Thymus (tissue), 11 donors: ENCODE data around the gene RFX2. TPM values are rescaled to one million over a fixed set of nuclear protein-coding genes. Genes with fewer than 3 reads are reported as not detected.
A peak's percentile ranks its signal among the peaks of the same experiment; 100 is the strongest.

Experiments
- DNase-seq, 9 donors: peaks; one replicate each; pipeline ENCODE4 v3.0.0-alpha.2; 2013; ENCODE audit warnings: low spot score in 9 of 9, low read depth in 6 of 9, missing footprints in 1 of 9
- H3K27ac ChIP-seq, 2 donors: one replicate each; pipeline ENCODE4 v1.5.1; 2013; ENCODE audit warnings: control low read depth in 1 of 2, low read depth in 1 of 2, low read length in 1 of 2, mild to moderate bottlenecking in 1 of 2, moderate library complexity in 1 of 2
- H3K27me3 ChIP-seq, 2 donors: one replicate each; pipeline ENCODE4 v1.5.1; 2013; ENCODE audit warnings: low read length in 1 of 2; ENCODE audit not compliant: control insufficient read depth in 2 of 2, insufficient read depth in 1 of 2
- H3K36me3 ChIP-seq, 2 donors: one replicate each; pipeline ENCODE4 v1.5.1; 2013; ENCODE audit warnings: low read length in 1 of 2, mild to moderate bottlenecking in 1 of 2, moderate library complexity in 1 of 2; ENCODE audit not compliant: control insufficient read depth in 2 of 2, insufficient read depth in 2 of 2
- H3K4me1 ChIP-seq, 2 donors: one replicate each; pipeline ENCODE4 v1.5.1; 2013; ENCODE audit warnings: low read length in 2 of 2; ENCODE audit not compliant: control insufficient read depth in 2 of 2, insufficient read depth in 2 of 2
- H3K4me3 ChIP-seq, 2 donors: one replicate each; pipeline ENCODE4 v1.5.1; 2013; ENCODE audit warnings: low read length in 2 of 2, control low read depth in 1 of 2, mild to moderate bottlenecking in 1 of 2
- H3K9me3 ChIP-seq, 2 donors: one replicate each; pipeline ENCODE4 v1.5.1; 2013; ENCODE audit warnings: low read length in 1 of 2, mild to moderate bottlenecking in 1 of 2; ENCODE audit not compliant: control insufficient read depth in 2 of 2, insufficient read depth in 1 of 2
- WGBS: extraction: QIAGEN DNeasy Blood & Tissue Kit; methylation state at CpG from one replicate; pipeline ENCODE4 v1.1.7; 2013; 5-methylcytosine and 5-hydroxymethylcytosine counted together
- polyA plus RNA-seq: library from polyadenylated mRNA; stranded (reverse); fragments of 200-250 nt; gene quantifications from one replicate; pipeline ENCODE4 v1.2.3, GENCODE V29; 2013
- total RNA-seq: library from RNA; stranded (reverse); fragments of 120-200 nt; gene quantifications from one replicate; pipeline ENCODE4 v1.2.4, GENCODE V29; 2013
- donor health status: healthy.

Gene RFX2
- total and polyA plus RNA-seq, 2 donors, result 3.4 to 4.6 TPM

DNA sequence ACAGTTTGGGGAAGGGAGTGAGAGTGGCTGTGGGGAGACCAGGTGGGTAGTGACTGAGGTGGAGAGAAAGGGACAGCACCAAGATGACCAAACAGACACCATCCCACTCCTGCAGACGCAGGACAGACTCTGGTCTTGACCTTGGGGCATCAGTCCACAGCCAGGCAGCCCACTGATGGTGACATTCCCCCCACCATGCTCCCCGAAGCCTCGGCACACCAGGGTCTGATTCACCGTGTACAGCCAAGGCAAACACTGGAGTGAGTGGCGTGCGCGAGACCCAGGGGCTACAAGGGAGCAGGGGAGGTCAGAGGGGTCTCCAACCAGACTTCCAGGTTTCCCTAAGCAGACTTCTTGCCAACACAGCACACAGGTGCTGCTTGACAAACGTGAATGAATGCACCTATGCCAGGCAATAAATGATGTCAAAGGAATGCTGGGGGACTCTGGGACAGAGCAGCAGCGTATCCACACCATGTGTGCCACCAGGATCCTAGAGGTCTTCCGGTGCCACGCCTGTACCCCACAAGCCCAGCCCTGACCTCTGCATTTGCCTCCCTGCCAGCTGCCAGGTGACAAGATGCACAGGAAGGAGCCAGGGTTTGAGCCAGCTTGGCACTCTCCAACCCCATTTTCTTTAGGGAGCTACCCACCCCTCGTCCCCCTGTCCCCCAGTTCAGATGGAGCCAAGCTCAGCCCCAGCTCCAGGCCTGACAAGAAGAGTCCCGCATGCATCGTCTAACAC lies 150.9 kb downstream of the RFX2 start:
- Histone ChIP-seq H3K36me3 (peaks cover 15 to 17% of the 10 kb centered on the region in 2 donors), H3K4me1 (peaks cover 57 to 86% of the 10 kb centered on the region in 2 donors), H3K27me3 (no peaks in the 10 kb centered on the region), H3K27ac (no peak overlapping the region), H3K4me3 (no peak overlapping the region), H3K9me3 (peaks cover 0 to 4% of the 10 kb centered on the region in 2 donors)
- 98% methylated on average over 14 of the region's 14 CpGs for WGBS
- DNase-seq, result no peak

DNA sequence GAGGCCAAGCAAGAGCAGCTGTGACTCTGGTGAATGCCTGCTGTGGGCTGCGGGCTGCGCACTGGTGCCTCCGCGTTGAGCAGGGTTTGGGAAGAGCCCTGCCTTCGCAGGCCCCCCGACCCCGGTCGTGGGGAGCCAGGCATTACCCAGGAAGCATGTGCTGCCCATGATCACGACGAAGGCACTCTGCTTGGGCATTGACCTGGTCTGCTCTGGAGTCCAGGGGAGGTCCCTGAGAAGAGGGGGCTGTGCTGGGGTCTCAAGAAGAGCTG lies 151.5 kb downstream of the RFX2 start:
- Histone ChIP-seq H3K27me3 (no peaks in the 10 kb centered on the region), H3K4me1 (peaks cover 58 to 86% of the 10 kb centered on the region in 2 donors), H3K36me3 (peaks cover 12 to 15% of the 10 kb centered on the region in 2 donors), H3K4me3 (no peak overlapping the region), H3K9me3 (no peaks in the 10 kb centered on the region), H3K27ac (peak overlapping the region in 1 of 2 donors; percentile 67)
- WGBS, result 96% methylated on average over 10 of the region's 10 CpGs
- no peak for DNase-seq

DNA sequence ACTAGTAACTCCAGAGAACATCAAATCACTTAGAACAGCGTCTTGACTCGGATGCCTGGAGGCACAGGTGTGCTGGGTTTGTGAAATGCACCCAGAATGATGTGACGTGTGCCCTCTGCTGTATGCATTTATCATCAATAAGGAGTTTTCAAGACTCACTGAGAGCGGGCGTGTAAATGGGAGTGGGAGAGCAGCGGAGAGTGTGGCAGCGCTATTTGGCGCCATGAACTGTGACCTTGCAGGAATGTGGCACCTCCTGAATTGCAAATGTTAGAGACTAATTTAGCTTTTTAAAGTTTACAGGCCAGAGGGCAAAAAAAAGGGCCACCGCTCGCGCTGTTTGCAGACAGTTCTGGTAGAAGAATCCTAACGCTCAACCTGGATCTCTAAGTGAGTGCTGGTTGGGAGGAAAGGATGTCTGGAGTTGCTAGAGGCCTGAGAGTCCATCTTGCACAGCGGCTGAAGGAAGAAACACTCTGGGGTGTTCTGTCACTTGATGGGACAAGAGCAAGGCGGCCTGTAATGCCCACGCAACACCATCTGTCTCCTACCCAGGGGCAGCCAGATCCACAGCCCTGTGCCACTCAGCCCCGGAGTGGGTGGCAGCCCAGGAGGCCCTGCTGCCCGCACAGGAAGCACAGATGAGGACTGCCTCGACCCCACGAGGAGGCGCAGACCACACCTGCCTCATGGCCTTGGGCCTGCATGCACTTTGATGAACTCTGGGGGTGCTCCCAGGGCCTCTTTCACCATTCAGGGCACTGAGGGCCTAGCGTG lies 152.0 kb downstream of the RFX2 start:
- Histone ChIP-seq H3K27me3 (no peaks in the 10 kb centered on the region), H3K36me3 (peaks cover 12 to 15% of the 10 kb centered on the region in 2 donors), H3K4me3 (no peak overlapping the region), H3K27ac (peak overlapping the region in 1 of 2 donors; percentile 67), H3K4me1 (peaks cover 57 to 86% of the 10 kb centered on the region in 2 donors), H3K9me3 (no peaks in the 10 kb centered on the region)
- peak in 1 of 9 donors; percentile 54 for DNase-seq
- WGBS, result 83% methylated on average over 21 of the region's 21 CpGs

DNA sequence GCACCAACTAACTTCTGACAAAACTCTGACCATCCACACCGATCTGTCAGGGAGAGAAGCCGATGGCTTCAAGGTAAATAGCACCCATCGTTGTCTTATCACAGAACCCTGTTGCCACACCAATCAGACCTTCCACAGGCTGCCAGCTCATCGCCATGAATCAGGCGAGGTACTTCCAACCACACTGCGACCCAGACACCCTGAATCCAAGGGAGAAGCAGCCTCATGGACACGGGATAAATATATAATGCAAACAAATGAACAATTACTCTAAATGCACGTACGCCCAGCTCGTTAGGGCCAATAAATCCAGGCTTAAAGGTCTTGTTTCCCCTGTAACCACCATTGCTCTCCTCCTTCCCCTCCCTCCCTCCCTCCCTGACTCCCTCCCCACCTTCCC lies 153.1 kb downstream of the RFX2 start:
- Histone ChIP-seq H3K27ac (no peak overlapping the region), H3K27me3 (no peaks in the 10 kb centered on the region), H3K4me3 (no peak overlapping the region), H3K36me3 (peaks cover 12 to 15% of the 10 kb centered on the region in 2 donors), H3K4me1 (peaks cover 58 to 86% of the 10 kb centered on the region in 2 donors), H3K9me3 (no peaks in the 10 kb centered on the region)
- DNase-seq, result no peak
- WGBS, result 95% methylated on average over 10 of the region's 10 CpGs

DNA sequence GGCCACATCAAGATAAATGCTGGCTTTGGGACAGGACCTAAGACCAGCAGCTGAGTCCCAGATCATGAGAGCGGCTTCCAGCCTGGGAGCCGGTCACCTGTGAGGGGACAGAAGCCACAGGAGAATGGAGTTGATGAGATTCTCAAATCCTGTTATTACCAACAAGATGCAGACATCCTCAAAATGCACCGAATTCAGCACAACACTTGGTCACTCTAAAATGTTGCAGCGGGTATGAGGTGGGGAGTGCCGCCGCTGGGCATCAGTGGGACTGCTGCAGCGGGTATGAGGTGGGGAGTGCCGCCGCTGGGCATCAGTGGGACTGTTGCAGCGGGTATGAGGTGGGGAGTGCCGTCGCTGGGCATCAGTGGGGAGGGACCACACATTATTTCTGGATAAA lies 153.6 kb downstream of the RFX2 start:
- 97% methylated on average over 12 of the region's 12 CpGs for WGBS
- Histone ChIP-seq H3K9me3 (no peaks in the 10 kb centered on the region), H3K36me3 (peaks cover 12 to 17% of the 10 kb centered on the region in 2 donors), H3K27me3 (no peaks in the 10 kb centered on the region), H3K27ac (no peak overlapping the region), H3K4me1 (peaks cover 59 to 86% of the 10 kb centered on the region in 2 donors), H3K4me3 (no peak overlapping the region)
- DNase-seq, result no peak

DNA sequence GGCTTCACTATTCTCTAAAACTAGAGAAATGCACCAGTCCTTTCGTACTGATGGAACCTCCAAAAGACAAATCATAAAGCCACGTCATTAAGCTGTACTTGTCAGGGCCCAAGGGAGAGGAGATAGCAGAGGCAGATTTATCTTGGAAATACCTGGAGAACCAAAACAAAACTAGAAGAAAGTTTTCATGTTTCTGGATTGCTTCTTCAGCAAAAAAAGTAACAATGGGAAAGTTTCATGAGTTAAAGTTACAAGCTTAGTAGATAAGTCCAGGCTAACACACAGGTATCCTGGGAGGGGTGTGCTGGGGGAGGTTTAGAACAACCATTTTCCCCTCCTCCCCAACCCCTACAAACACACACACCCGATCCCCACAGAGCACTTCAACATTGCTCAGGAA lies 154.0 kb downstream of the RFX2 start:
- DNase-seq, result no peak
- Histone ChIP-seq H3K9me3 (no peaks in the 10 kb centered on the region), H3K27me3 (no peaks in the 10 kb centered on the region), H3K36me3 (peaks cover 12 to 19% of the 10 kb centered on the region in 2 donors), H3K4me1 (peaks cover 59 to 86% of the 10 kb centered on the region in 2 donors), H3K4me3 (no peak overlapping the region), H3K27ac (no peak overlapping the region)
- WGBS, result 94% methylated on average over 3 of the region's 3 CpGs

DNA sequence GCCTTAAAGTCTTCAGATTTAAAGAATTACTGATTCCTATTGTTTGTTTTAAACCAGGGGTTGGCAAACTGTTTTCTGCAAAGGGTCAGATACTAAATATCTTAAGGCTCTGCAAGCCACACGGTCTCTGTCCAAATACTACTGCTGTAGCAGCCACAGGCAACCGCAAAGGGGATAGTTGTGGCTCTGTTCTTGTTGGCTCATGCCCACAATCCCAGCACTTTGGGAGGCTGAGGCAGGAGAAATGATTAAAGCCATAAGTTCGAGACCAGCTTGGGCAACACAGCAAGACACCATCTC lies 154.7 kb downstream of the RFX2 start:
- Histone ChIP-seq H3K4me1 (peaks cover 61 to 86% of the 10 kb centered on the region in 2 donors), H3K27ac (no peak overlapping the region), H3K36me3 (peaks cover 12 to 19% of the 10 kb centered on the region in 2 donors), H3K9me3 (no peaks in the 10 kb centered on the region), H3K4me3 (no peak overlapping the region), H3K27me3 (no peaks in the 10 kb centered on the region)
- WGBS, result 96% methylated on average over 3 of the region's 3 CpGs
- no peak for DNase-seq

DNA sequence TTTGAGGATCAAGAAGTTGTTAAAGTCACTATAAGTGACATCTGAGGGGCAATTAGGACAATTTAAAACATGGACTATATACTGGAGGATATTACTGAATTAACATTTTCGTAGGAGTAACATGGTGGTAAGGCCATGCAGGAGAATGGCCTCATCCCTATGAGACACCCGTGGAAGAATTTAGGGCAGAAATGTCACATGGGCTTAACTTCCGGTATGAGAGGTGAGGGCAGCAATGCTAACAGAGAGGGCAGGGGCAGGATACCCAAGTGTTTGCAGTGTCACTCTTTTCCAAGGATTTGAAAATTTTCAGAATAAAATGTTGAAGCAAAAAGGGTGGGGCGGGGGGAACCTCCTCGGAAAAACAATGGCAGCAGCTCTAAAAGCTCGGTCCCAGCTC lies 156.0 kb downstream of the RFX2 start:
- 78% methylated on average over 6 of the region's 6 CpGs for WGBS
- H3K4me3 ChIP-seq, result no peak overlapping the region
- H3K9me3 ChIP-seq, result no peaks in the 10 kb centered on the region
- no peak overlapping the region for H3K27ac ChIP-seq
- no peak for DNase-seq
- peaks cover 11 to 21% of the 10 kb centered on the region in 2 donors for H3K36me3 ChIP-seq
- no peaks in the 10 kb centered on the region for H3K27me3 ChIP-seq
- peaks cover 68 to 86% of the 10 kb centered on the region in 2 donors for H3K4me1 ChIP-seq

DNA sequence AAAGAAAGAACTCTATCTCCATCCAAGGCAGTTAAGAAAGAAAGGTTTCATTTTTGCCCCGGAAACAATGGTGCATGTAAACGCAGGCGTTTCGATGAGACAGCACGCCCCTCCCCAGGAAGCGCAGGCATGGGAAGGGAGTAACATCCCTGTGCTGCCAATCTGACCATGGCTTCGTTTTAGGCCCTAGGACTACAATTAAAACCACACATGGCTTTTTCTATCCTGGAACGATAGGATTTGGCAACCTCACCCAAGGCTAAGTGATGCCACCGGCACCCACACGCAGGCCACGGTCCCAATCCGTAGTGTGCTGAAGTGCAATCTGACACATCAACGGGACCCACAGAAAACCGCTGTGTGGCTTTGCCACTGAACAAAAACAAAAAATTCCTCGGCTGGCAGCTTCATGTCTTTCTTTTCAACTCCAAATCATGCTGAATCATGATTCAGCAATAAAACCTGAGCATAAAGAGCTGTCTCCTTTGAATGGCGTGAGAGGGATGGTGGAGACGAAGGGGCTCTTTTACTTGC lies 156.6 kb downstream of the RFX2 start:
- no peaks in the 10 kb centered on the region for H3K27me3 ChIP-seq
- 22% methylated on average over 17 of the region's 17 CpGs for WGBS
- H3K4me3 ChIP-seq, result no peak overlapping the region
- DNase-seq, result no peak
- H3K27ac ChIP-seq, result peak overlapping the region; percentile 48 to 72
- peaks cover 68 to 86% of the 10 kb centered on the region in 2 donors for H3K4me1 ChIP-seq
- H3K36me3 ChIP-seq, result peaks cover 6 to 20% of the 10 kb centered on the region in 2 donors
- no peaks in the 10 kb centered on the region for H3K9me3 ChIP-seq
